H1 (cell line): ENCODE data around the gene IAH1.

Experiments
- CTCF ChIP-seq, 3 experiments: IDR thresholded peaks; 1 replicate in 2 of 3; 2 replicates in 1 of 3; pipeline versions ENCODE4 v1.5.1 to v1.6.1; 2011; ENCODE audit warnings: low read length in 3 of 3, mild to moderate bottlenecking in 3 of 3, inconsistent platforms in 2 of 3, low read depth in 1 of 3, moderate library complexity in 1 of 3; ENCODE audit not compliant: insufficient read depth in 1 of 3; ENCODE audit errors: control extremely low read depth in 1 of 3
- EP300 ChIP-seq, 2 experiments: IDR thresholded peaks; 1 replicate in 1 of 2; 2 replicates in 1 of 2; pipeline ENCODE4 v1.6.1; 2011 to 2012; ENCODE audit warnings: low read depth in 2 of 2, low read length in 2 of 2, mild to moderate bottlenecking in 2 of 2, borderline replicate concordance in 1 of 2, inconsistent platforms in 1 of 2, moderate library complexity in 1 of 2

- TF ChIP-seq CTCF (IDR thresholded peaks at IDR 0.05; ENCODE audit: control extremely low read depth in 1 of 3, insufficient read depth in 1 of 3, low read depth in 1 of 3, low read length in 3 of 3), result no peak
- TF ChIP-seq EP300 (IDR thresholded peaks at IDR 0.05; ENCODE audit: borderline replicate concordance in 1 of 2, low read depth in 2 of 2, low read length in 2 of 2), result no peak
Observed at GRCh38 chr2:9460441-9461017, 13.8 kb upstream of the IAH1 start.
